NOMO-1 (cell line): ENCODE results near the gene IFT88.

ENCODE experiments used
- DNase-seq, 2 experiments: peaks; one replicate each; lab custom pipeline; 2025; ENCODE audit not compliant: unreplicated experiment in 2 of 2; lab: John Stamatoyannopoulos, UW

The IFT88 gene

DNA sequence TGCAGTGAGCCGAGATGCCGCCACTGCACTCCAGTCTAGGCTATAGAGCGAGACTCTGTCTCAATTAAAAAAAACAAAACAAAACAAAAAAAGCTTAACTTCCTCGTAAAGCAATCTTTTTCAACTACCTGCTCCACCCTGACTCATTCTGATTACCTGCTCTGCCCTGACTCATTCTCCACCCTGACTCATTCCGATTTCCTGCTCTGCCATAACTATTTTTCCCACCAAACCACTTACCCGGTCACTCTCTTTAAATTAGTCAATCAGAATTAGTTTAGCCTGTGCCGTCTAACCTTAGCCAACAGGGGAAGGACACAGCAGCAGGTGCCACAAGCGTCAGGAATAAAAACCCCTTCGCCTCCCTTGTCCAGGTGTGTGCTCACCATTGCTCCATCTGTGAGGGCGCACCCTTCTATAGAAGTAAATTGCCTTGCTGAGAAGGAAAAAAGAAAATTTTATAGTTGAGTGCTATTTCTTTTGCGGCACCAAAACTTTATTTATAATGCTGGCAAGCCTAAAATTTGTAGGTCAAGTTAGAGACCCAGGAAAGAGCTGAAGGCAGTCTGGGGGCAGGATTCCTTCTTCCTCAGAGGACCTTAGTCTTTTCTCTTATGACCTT, 1.7 kb upstream of the IFT88 start:
- no peak for DNase-seq

DNA sequence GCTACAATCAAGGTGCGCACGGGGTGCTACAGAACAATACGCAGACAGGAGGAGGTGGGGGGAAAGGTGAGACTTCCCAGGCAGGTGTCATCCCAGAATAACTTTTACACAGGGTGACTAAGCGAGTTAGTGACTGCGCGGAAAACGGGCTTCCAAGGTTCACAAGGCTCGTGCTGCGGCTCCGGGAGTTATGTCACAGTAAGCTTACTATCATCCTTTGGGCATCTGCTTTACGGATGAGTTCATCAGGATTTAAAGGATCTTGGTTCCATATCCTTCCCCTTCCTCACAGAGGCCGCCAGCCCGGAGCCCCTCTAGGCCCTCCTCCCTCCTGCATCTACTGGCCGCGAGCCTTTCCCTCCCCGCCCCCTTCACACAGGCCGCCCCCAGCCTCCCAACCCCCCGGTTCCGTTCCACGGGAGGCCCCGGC, 474 bp upstream of the IFT88 start:
- peak in 1 of 2 experiments; percentile 83 for DNase-seq

- no peak for DNase-seq
Observed at GRCh38 chr13:20567881-20568528, 1.0 kb downstream of the IFT88 start.

- DNase-seq: no peak
Observed at GRCh38 chr13:20570517-20570916, 3.6 kb downstream of the IFT88 start.

DNA sequence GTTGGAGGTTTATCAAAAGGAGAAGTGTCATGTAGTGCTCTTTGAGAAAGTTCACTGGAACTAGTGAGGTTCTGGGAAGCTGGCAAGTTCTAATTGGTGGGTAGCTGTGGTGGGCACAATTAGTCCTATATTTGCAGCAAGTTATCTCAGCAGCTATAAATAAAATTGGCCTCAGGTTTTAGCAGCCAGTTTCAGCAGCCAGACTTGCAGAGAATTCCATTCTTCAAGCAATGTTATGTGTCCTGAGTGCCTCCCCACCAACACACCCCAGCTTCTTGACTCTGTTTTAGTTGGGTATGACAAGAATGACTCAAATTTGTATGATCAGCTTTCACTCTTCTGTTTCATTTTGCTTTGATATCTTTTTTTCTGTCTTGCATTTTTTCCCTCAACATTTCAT, 4.7 kb downstream of the IFT88 start:
- no peak for DNase-seq

DNA sequence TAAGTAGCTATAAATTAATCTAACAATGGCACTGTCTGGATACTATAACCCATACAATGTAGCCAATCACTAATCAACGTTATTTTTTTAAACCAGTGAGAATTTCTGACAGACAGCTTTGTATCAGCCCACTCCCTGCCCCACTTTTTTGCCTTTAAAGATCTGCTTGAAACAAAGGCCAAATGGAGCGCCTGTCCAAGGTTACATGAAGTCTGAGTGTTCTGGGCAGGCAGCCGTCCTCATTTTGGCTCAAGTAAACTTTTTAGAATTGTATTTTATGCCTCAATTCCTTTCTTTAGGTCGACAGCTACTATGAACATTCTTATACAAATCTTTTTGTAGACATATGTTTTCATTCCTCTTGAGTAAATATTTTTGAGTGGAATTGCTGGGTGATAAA, 6.2 kb downstream of the IFT88 start:
- no peak for DNase-seq

DNA sequence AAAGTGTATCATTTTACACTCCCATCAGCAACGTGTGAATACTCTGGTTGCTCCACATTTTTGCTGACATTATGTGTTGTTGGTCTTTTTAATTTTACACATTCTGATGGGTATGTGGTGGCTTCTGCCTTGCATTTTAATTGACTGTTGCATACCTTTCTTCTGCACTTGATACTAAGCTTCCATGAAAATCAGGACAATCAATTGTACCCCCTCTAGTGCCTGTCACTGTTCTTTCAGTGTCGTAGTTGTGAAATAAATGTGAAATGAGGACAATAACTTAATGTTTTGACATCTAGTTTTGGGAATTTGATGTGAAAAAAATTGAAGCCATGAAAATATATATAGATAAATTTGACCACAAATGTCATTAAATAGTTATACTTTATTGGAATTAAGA, 6.7 kb downstream of the IFT88 start:
- DNase-seq: no peak

DNA sequence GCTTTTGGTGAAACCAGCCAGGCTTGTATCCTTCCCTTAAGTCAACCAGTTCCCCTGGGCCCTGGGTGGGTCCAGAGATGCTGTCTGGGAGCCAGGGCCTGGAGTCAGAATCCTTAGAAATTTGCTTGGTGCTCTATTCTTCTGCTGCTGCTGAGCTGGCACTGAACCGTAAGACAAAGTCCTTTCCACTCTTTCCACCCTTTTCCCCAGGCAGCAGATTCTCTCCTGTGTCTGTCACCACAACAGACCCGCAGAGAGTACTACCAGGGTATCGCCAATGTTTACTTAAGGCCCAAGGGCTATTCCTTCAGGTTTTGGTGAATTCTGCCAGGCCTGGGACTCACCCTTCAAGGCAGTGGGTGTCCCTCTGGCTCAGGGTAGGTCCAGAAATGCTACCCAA, 12.2 kb downstream of the IFT88 start:
- DNase-seq: no peak

GRCh38 chr13:20580257-20580656, 13.3 kb downstream of the IFT88 start:
- no peak for DNase-seq

DNA sequence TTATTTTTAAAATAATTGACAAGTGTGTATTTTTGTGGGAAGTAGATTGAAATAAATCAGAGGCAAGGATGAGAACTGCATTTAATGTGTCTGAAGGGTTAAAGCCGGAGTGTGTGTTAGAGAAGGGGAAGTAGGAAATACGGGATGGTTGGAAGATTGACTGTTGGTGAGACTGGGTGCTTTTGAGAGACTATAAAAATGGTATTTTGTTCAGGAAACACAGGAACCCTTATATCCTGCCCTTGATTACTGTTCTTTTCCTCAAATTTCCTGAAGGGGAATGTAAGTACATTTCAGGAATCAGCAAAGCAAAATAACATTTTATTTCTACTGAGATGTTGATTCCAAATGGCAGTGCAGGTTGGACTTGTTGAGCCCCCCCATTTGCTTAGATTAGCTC, 15.1 kb downstream of the IFT88 start:
- no peak for DNase-seq

GRCh38 chr13:20583803-20584293, 16.9 kb downstream of the IFT88 start:
- DNase-seq: no peak

DNA sequence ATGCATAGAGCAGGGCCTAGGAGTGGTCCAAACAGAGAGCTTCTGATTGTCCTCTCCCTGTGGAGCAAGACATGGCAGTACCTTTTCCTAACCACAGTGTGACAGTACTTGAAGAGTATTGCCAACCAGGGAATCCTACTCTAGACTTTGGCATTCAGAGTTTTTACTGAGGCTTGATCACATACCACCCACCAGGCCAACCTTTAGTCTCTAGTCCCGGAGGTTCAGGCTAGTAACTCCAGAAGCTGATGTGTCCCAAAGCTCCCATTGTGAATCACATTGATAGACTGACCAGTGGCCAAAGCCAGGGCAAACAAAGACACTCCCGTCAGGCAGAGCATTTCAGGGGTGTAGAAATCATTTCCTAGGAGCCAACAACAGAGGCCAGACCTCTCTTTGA, 18.4 kb downstream of the IFT88 start:
- no peak for DNase-seq

GRCh38 chr13:20588529-20589110, 21.7 kb downstream of the IFT88 start:
- DNase-seq: no peak

DNA sequence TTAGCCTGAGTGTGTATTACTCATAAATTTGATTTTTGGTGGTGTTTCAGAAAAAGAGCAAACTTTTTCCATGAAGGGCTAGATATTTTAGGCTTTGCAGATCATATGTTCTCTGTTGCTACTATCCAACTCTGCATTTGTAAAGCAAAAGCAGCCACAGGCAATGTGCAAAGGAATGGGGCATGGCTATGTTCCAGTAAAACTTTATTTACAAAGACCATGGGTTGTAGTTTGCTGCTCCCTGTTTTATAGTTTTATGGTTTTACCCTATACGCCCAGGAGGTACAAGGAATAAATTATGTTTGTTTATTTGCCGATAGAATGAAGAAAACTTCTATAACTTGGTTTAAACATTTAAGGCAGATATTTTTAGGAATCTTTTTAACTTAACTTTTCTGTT, 23.6 kb downstream of the IFT88 start:
- DNase-seq: no peak

GRCh38 chr13:20592606-20593005, 25.6 kb downstream of the IFT88 start:
- no peak for DNase-seq

GRCh38 chr13:20594280-20594679, 27.3 kb downstream of the IFT88 start:
- DNase-seq: no peak

DNA sequence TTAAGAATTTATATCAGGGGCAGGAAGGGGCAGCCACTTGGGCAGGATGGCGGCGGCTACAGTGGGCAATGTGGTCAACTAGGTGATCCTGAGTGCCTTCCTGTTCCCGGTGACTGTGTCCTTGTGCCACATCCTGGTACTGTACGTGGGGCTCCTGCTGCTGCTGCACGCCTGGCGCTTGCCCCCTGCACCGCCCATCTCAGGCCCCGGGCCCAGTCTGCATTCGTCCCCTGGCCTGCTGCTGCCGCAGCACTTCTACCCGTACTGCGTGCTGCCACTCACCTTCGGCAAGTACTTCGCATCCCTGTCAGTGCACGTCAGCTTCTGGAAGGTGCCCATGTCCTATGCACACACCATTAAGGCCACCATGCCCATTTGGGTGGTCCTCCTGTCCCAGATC, 40.1 kb downstream of the IFT88 start:
- DNase-seq: no peak

- DNase-seq: no peak
Observed at GRCh38 chr13:20608438-20609020, 41.6 kb downstream of the IFT88 start.

- DNase-seq: no peak
Observed at GRCh38 chr13:20609145-20609544, 42.2 kb downstream of the IFT88 start.

GRCh38 chr13:20610006-20610405, 43.0 kb downstream of the IFT88 start:
- DNase-seq: no peak

GRCh38 chr13:20616059-20616797, 49.3 kb downstream of the IFT88 start:
- no peak for DNase-seq
